Naive thymus-derived CD4-positive, alpha-beta T cell (primary cell): ENCODE results near the gene DVL1. TPM values are rescaled to one million over a fixed set of nuclear protein-coding genes. Genes with fewer than 3 reads are reported as not detected.
A peak's percentile ranks its signal among the peaks of the same experiment; 100 is the strongest.

ENCODE experiments used
- ATAC-seq: fragments of 150-1000 bp; cut with Tn5 transposase; 2 replicates; pipeline ENCODE4 v1.10.0; 2021; ENCODE audit warnings: mild to moderate bottlenecking, moderate library complexity
- CTCF ChIA-PET: fragments of 350-600 bp; sonication (Branson Sonifier 250); formaldehyde crosslinking; loops from one replicate; lab custom pipeline; 2021; ENCODE audit warnings: antibody characterized with exemption; lab: Charles Lee
- POLR2A ChIA-PET: fragments of 350-600 bp; sonication (Branson Sonifier 250); formaldehyde crosslinking; loops from one replicate; lab custom pipeline; 2021; ENCODE audit warnings: antibody characterized with exemption, inconsistent platforms; lab: Charles Lee
- DNase-seq, 9 donors: peaks; one replicate each; pipeline versions ENCODE4 v3.0.0 to v3.0.0-alpha.2; 2020 to 2022; ENCODE audit warnings: mixed read lengths in 1 of 9
- H3K27ac ChIP-seq: one replicate; pipeline ENCODE4 v1.7.0; 2013; ENCODE audit warnings: mild to moderate bottlenecking, low read depth, low read length, moderate library complexity
- H3K27me3 ChIP-seq, 2 donors: one replicate each; pipeline ENCODE4 v1.7.0; 2013; ENCODE audit warnings: low read length in 2 of 2, mild to moderate bottlenecking in 2 of 2, moderate library complexity in 2 of 2; ENCODE audit not compliant: control insufficient read depth in 2 of 2, insufficient read depth in 2 of 2
- H3K36me3 ChIP-seq, 3 experiments: 1 replicate in 2 of 3; 2 replicates in 1 of 3; pipeline ENCODE4 v1.7.0; 2013; ENCODE audit warnings: low read length in 3 of 3, mild to moderate bottlenecking in 3 of 3, moderate library complexity in 1 of 3; ENCODE audit not compliant: insufficient read depth in 3 of 3, control insufficient read depth in 2 of 3
- H3K4me1 ChIP-seq, 2 donors: one replicate each; pipeline ENCODE4 v1.7.0; 2013; ENCODE audit warnings: low read length in 2 of 2, mild to moderate bottlenecking in 2 of 2, moderate library complexity in 1 of 2; ENCODE audit not compliant: control insufficient read depth in 2 of 2, insufficient read depth in 2 of 2
- H3K4me3 ChIP-seq: 2 replicates; pipeline ENCODE4 v1.7.0; 2013; ENCODE audit warnings: mild to moderate bottlenecking, low read length
- H3K9me3 ChIP-seq, 3 experiments: 1 replicate in 2 of 3; 2 replicates in 1 of 3; pipeline ENCODE4 v1.7.0; 2013; ENCODE audit warnings: low read length in 3 of 3; ENCODE audit not compliant: control insufficient read depth in 2 of 3
- H3K27ac Mint-ChIP-seq, 9 donors: one replicate each; pipeline ENCODE4 v1.8.0; 2020 to 2022; ENCODE audit warnings: mixed read lengths in 9 of 9, mild to moderate bottlenecking in 8 of 9, moderate library complexity in 5 of 9, inconsistent platforms in 2 of 9
- H3K27me3 Mint-ChIP-seq, 5 donors: one replicate each; pipeline ENCODE4 v1.8.0; 2021 to 2022; ENCODE audit warnings: mixed read lengths in 5 of 5, mild to moderate bottlenecking in 1 of 5
- H3K36me3 Mint-ChIP-seq, 5 donors: one replicate each; pipeline ENCODE4 v1.8.0; 2020 to 2022; ENCODE audit warnings: mixed read lengths in 5 of 5, mild to moderate bottlenecking in 3 of 5, inconsistent platforms in 1 of 5
- H3K4me1 Mint-ChIP-seq, 7 donors: one replicate each; pipeline ENCODE4 v1.8.0; 2020 to 2022; ENCODE audit warnings: mixed read lengths in 7 of 7, mild to moderate bottlenecking in 3 of 7, inconsistent platforms in 1 of 7
- H3K4me3 Mint-ChIP-seq, 10 donors: one replicate each; pipeline ENCODE4 v1.8.0; 2020 to 2022; ENCODE audit warnings: mild to moderate bottlenecking in 10 of 10, mixed read lengths in 10 of 10, moderate library complexity in 6 of 10, inconsistent platforms in 2 of 10
- H3K9me3 Mint-ChIP-seq, 11 donors: one replicate each; pipeline ENCODE4 v1.8.0; 2020 to 2022; ENCODE audit warnings: mixed read lengths in 11 of 11, mild to moderate bottlenecking in 4 of 11, inconsistent platforms in 1 of 11, moderate library complexity in 1 of 11
- intact Hi-C, 2 donors: fragments of 100-400 bp; cut with micrococcal nuclease; formaldehyde crosslinking; loops; one replicate each; pipeline ENCODE4 v1.15.1; 2023
- polyA plus RNA-seq, 2 donors: library from polyadenylated mRNA; unstranded; fragments of 300-500 nt; fragmentation: Illumina TruSeq; gene quantifications; one replicate each; pipeline ENCODE4 v1.2.3, GENCODE V29; 2021
- total RNA-seq, 6 experiments: library from RNA in 5 of 6; stranded (reverse) in 5 of 6; gene quantifications; 1 replicate in 5 of 6; 2 replicates in 1 of 6; pipeline ENCODE4 v1.2.3 and lab custom pipeline; 2021 to 2026

DVL1 gene
- total and polyA plus RNA-seq, 7 experiments from 2014 or later = 0.78 to 54.9 (median 44.8) TPM

- peaks cover 11 to 23% (median 17%) of the 10 kb centered on the region in 7 donors for H3K4me1 Mint-ChIP-seq
- no peaks in the 10 kb centered on the region for H3K27me3 Mint-ChIP-seq
- H3K9me3 ChIP-seq = no peaks in the 10 kb centered on the region
- H3K4me3 ChIP-seq = peak overlapping the region; percentile 64
- H3K27me3 ChIP-seq = no peaks in the 10 kb centered on the region
- peaks cover 30 to 32% of the 10 kb centered on the region in 2 donors for H3K4me1 ChIP-seq
- peak overlapping the region; percentile 54 to 91 (median 70) for H3K4me3 Mint-ChIP-seq
- H3K36me3 Mint-ChIP-seq = peaks cover 0 to 6% (median 0%) of the 10 kb centered on the region in 5 donors
- peak overlapping the region in 5 of 9 donors; percentile 33 to 82 (median 60) for H3K27ac Mint-ChIP-seq
- H3K36me3 ChIP-seq = peaks cover 0 to 43% (median 4%) of the 10 kb centered on the region in 3 experiments
- intact Hi-C loops = loop anchor here (2.0 to 10.0 kb wide), 5 partner anchors 57 to 599 kb away; partner anchors contain the start of genes ISG15 (in 2 of the 2) and ATAD3A (in 1 of the 2)
- H3K9me3 Mint-ChIP-seq = peaks cover 0 to 2% (median 0%) of the 10 kb centered on the region in 11 donors
- POLR2A ChIA-PET = interaction anchor here (0.8 to 1.6 kb wide), 4 partner anchors 10 to 66 kb away, joined by 3 to 5 read pairs (median 4); partner anchors contain the start of genes AURKAIP1, CPTP and INTS11
- H3K27ac ChIP-seq = peak overlapping the region; percentile 90
- no peak for ATAC-seq
- CTCF ChIA-PET = no interaction called here
- DNase-seq = no peak
Measured at GRCh38 chr1:1309251-1310108, 39.7 kb downstream of the DVL1 start.

- no peaks in the 10 kb centered on the region for H3K9me3 ChIP-seq
- Mint-ChIP-seq H3K36me3 (peaks cover 0 to 6% (median 0%) of the 10 kb centered on the region in 5 donors), H3K4me3 (peak overlapping the region; percentile 62 to 91 (median 84)), H3K9me3 (peaks cover 0 to 2% (median 0%) of the 10 kb centered on the region in 11 donors), H3K27ac (peak overlapping the region in 8 of 9 donors; percentile 47 to 91 (median 78)), H3K27me3 (no peaks in the 10 kb centered on the region), H3K4me1 (peaks cover 11 to 24% (median 17%) of the 10 kb centered on the region in 7 donors)
- peak overlapping the region; percentile 90 for H3K27ac ChIP-seq
- no peaks in the 10 kb centered on the region for H3K27me3 ChIP-seq
- POLR2A ChIA-PET = interaction anchor here (1.3 kb wide), 1 partner anchor 15 kb away, joined by 3 read pairs; no protein-coding TSS in a partner anchor
- no peak for ATAC-seq
- peaks cover 0 to 36% (median 0%) of the 10 kb centered on the region in 3 experiments for H3K36me3 ChIP-seq
- peak in 1 of 9 donors; percentile 23 for DNase-seq
- intact Hi-C loops = loop anchor here (1.0 to 10.0 kb wide), 15 partner anchors 15 to 600 kb away; partner anchors contain the start of genes AURKAIP1 (in 2 of the 2), B3GALT6 (in 2 of the 2), C1orf159 (in 2 of the 2) and CPTP (in 2 of the 2)
- H3K4me3 ChIP-seq = peak overlapping the region; percentile 64
- H3K4me1 ChIP-seq = peaks cover 31 to 34% of the 10 kb centered on the region in 2 donors
- CTCF ChIA-PET = no interaction called here
Measured at GRCh38 chr1:1308756-1309250, 40.4 kb downstream of the DVL1 start.

GRCh38 chr1:1307923-1308755 lies 41.1 kb downstream of the DVL1 start, which contains the start of the genes ACAP3 and PUSL1:
Gene ACAP3 (minus strand): TSS chr1:1307930. CDS start chr1:1307815, 115 bp downstream.
Gene PUSL1 (plus strand): TSS chr1:1308597. CDS start chr1:1308644, 47 bp downstream.
- H3K27me3 Mint-ChIP-seq = no peaks in the 10 kb centered on the region

GRCh38 chr1:1307261-1307922 lies 41.8 kb downstream of the DVL1 start:
- Histone ChIP-seq H3K27ac (peak overlapping the region; percentile 78), H3K27me3 (no peaks in the 10 kb centered on the region), H3K9me3 (no peaks in the 10 kb centered on the region), H3K36me3 (peaks cover 0 to 22% (median 0%) of the 10 kb centered on the region in 3 experiments), H3K4me3 (peak overlapping the region; percentile 30), H3K4me1 (peaks cover 31 to 34% of the 10 kb centered on the region in 2 donors)
- Mint-ChIP-seq H3K4me3 (peak overlapping the region; percentile 82 to 94 (median 88)), H3K4me1 (peaks cover 11 to 24% (median 17%) of the 10 kb centered on the region in 7 donors), H3K27ac (peak overlapping the region; percentile 40 to 92 (median 83)), H3K9me3 (peaks cover 0 to 2% (median 0%) of the 10 kb centered on the region in 11 donors), H3K27me3 (no peaks in the 10 kb centered on the region), H3K36me3 (peaks cover 0 to 6% (median 0%) of the 10 kb centered on the region in 5 donors)
- ChIA-PET CTCF (no interaction called here), POLR2A (interaction anchor here (0.7 to 1.5 kb wide), 3 partner anchors 18 to 149 kb away, joined by 3 to 4 read pairs (median 3); partner anchors contain the start of gene CCNL2)
- ATAC-seq (no peak), DNase-seq (peak in 2 of 9 donors; percentile 18 to 54)
- intact Hi-C loops = loop anchor here (5.0 to 10.0 kb wide), 4 partner anchors 55 to 295 kb away; partner anchors contain the start of genes ISG15 (in 2 of the 2) and ATAD3A (in 1 of the 2)

More at GRCh38 chr1:1307923-1308755, 41.1 kb downstream of the DVL1 start, which contains the start of the genes ACAP3 and PUSL1:
- peak within 1 kb of the TSS; percentile 90 for H3K27ac ChIP-seq
- POLR2A ChIA-PET = interaction anchor here (0.7 to 1.5 kb wide), 3 partner anchors 17 to 150 kb away, joined by 3 to 4 read pairs (median 3); partner anchors contain the start of gene CCNL2
- no peaks in the 10 kb centered on the region for H3K9me3 ChIP-seq
- Mint-ChIP-seq H3K4me3 (peak within 1 kb of the TSS; percentile 82 to 94 (median 88)), H3K4me1 (peaks cover 11 to 24% (median 17%) of the 10 kb centered on the region in 7 donors), H3K9me3 (peaks cover 0 to 2% (median 0%) of the 10 kb centered on the region in 11 donors), H3K27ac (peak within 1 kb of the TSS; percentile 47 to 94 (median 89)), H3K36me3 (peaks cover 0 to 6% (median 0%) of the 10 kb centered on the region in 5 donors)
- peaks cover 0 to 29% (median 0%) of the 10 kb centered on the region in 3 experiments for H3K36me3 ChIP-seq
- no peaks in the 10 kb centered on the region for H3K27me3 ChIP-seq
- ATAC-seq (peak; percentile 87), DNase-seq (peak; percentile 88 to 94 (median 91))
- intact Hi-C loops = loop anchor here (1.0 to 10.0 kb wide), 15 partner anchors 16 to 601 kb away; partner anchors contain the start of genes AURKAIP1 (in 2 of the 2), B3GALT6 (in 2 of the 2), C1orf159 (in 2 of the 2) and CPTP (in 2 of the 2)
- H3K4me1 ChIP-seq = peaks cover 31 to 34% of the 10 kb centered on the region in 2 donors
- CTCF ChIA-PET = no interaction called here
- H3K4me3 ChIP-seq = peak within 1 kb of the TSS; percentile 83

- no peaks in the 10 kb centered on the region for H3K9me3 ChIP-seq
- no peak for DNase-seq
- no peak for ATAC-seq
- ChIA-PET CTCF (no interaction called here), POLR2A (interaction anchor here (0.7 to 1.5 kb wide), 3 partner anchors 19 to 149 kb away, joined by 3 to 4 read pairs (median 3); partner anchors contain the start of gene CCNL2)
- H3K4me1 Mint-ChIP-seq = peaks cover 11 to 24% (median 17%) of the 10 kb centered on the region in 7 donors
- peak overlapping the region; percentile 82 to 94 (median 88) for H3K4me3 Mint-ChIP-seq
- H3K27me3 ChIP-seq = no peaks in the 10 kb centered on the region
- peaks cover 0 to 2% (median 0%) of the 10 kb centered on the region in 11 donors for H3K9me3 Mint-ChIP-seq
- peak overlapping the region; percentile 40 to 92 (median 83) for H3K27ac Mint-ChIP-seq
- peak overlapping the region; percentile 78 for H3K27ac ChIP-seq
- peaks cover 0 to 6% (median 0%) of the 10 kb centered on the region in 5 donors for H3K36me3 Mint-ChIP-seq
- H3K4me1 ChIP-seq = peaks cover 31 to 34% of the 10 kb centered on the region in 2 donors
- intact Hi-C loops = loop anchor here (5.0 to 10.0 kb wide), 4 partner anchors 54 to 294 kb away; partner anchors contain the start of genes ISG15 (in 2 of the 2) and ATAD3A (in 1 of the 2)
- H3K4me3 ChIP-seq = peak overlapping the region; percentile 30
- H3K27me3 Mint-ChIP-seq = no peaks in the 10 kb centered on the region
- H3K36me3 ChIP-seq = peaks cover 0 to 18% (median 0%) of the 10 kb centered on the region in 3 experiments
Measured at GRCh38 chr1:1306661-1307260, 42.5 kb downstream of the DVL1 start.
